GM23338 (cell line): ENCODE data around the gene NDST3. TPM values are rescaled to one million over a fixed set of nuclear protein-coding genes. Genes with fewer than 3 reads are reported as not detected.

Source experiments
- ATAC-seq: fragments of 200-7000 bp; cut with Tn5 transposase; 3 replicates; pipeline ENCODE4 v1.9.1; 2020
- DNase-seq: peaks from one replicate; pipeline ENCODE4 v3.0.0-alpha.2; 2015; ENCODE audit warnings: low spot score
- H2AFZ ChIP-seq: fragments of 200-600 bp; sonication (generic); 2 replicates; pipeline ENCODE4 v1.8.0; 2016; ENCODE audit warnings: antibody characterized with exemption, mild to moderate bottlenecking, moderate library complexity
- H3F3A ChIP-seq: fragments of 200-600 bp; sonication (generic); replicated peaks from 2 replicates; pipeline ENCODE4 v1.8.0; 2017; ENCODE audit warnings: antibody characterized with exemption, mixed run types, low read depth
- H3K27ac ChIP-seq: fragments of 200-600 bp; sonication (generic); 2 replicates; pipeline ENCODE4 v1.6.1; 2016; ENCODE audit warnings: low read depth
- H3K27me3 ChIP-seq: fragments of 200-600 bp; sonication (generic); 2 replicates; pipeline ENCODE4 v1.8.0; 2016; ENCODE audit warnings: mild to moderate bottlenecking, mixed run types, moderate library complexity; ENCODE audit not compliant: insufficient read depth
- H3K36me3 ChIP-seq: fragments of 200-600 bp; sonication (generic); 2 replicates; pipeline ENCODE4 v1.8.0; 2016; ENCODE audit warnings: mild to moderate bottlenecking; ENCODE audit not compliant: insufficient read depth
- H3K4me1 ChIP-seq: fragments of 200-600 bp; sonication (generic); 2 replicates; pipeline ENCODE4 v1.8.0; 2016; ENCODE audit warnings: mild to moderate bottlenecking, moderate library complexity; ENCODE audit not compliant: insufficient read depth
- H3K4me2 ChIP-seq: fragments of 200-600 bp; sonication (generic); 2 replicates; pipeline ENCODE4 v1.7.1; 2017; ENCODE audit warnings: mixed run types
- H3K4me3 ChIP-seq: fragments of 200-600 bp; sonication (generic); 2 replicates; pipeline ENCODE4 v1.6.1; 2016; ENCODE audit warnings: mixed run types
- H3K79me2 ChIP-seq: fragments of 200-600 bp; sonication (generic); replicated peaks from 2 replicates; pipeline ENCODE4 v1.8.0; 2017; ENCODE audit warnings: mild to moderate bottlenecking; ENCODE audit not compliant: insufficient read depth
- H3K9me2 ChIP-seq: fragments of 200-600 bp; sonication (generic); 2 replicates; pipeline ENCODE4 v1.8.0; 2017; ENCODE audit not compliant: insufficient read depth
- H4K20me1 ChIP-seq: fragments of 200-600 bp; sonication (generic); replicated peaks from 2 replicates; pipeline ENCODE4 v1.8.0; 2017; ENCODE audit warnings: mild to moderate bottlenecking; ENCODE audit not compliant: insufficient read depth
- H3K27ac Mint-ChIP-seq: 2 replicates; pipeline ENCODE4 v1.8.0; 2020; ENCODE audit warnings: inconsistent platforms, mild to moderate bottlenecking, moderate library complexity, mixed read lengths
- H3K27me3 Mint-ChIP-seq: 3 replicates; pipeline ENCODE4 v1.8.0; 2022; ENCODE audit warnings: low read depth, mild to moderate bottlenecking, moderate library complexity, mixed read lengths, inconsistent platforms; ENCODE audit not compliant: insufficient read depth, poor library complexity
- H3K36me3 Mint-ChIP-seq: 3 replicates; pipeline ENCODE4 v1.8.0; 2021; ENCODE audit warnings: low read depth, mild to moderate bottlenecking, inconsistent platforms, moderate library complexity, mixed read lengths
- H3K4me1 Mint-ChIP-seq: 3 replicates; pipeline ENCODE4 v1.8.0; 2020; ENCODE audit warnings: mild to moderate bottlenecking, inconsistent platforms, mixed read lengths
- H3K4me3 Mint-ChIP-seq: 3 replicates; pipeline ENCODE4 v1.8.0; 2021; ENCODE audit warnings: moderate library complexity, mild to moderate bottlenecking, inconsistent platforms, mixed read lengths
- H3K9me3 Mint-ChIP-seq: 3 replicates; pipeline ENCODE4 v1.8.0; 2020; ENCODE audit warnings: moderate library complexity, mild to moderate bottlenecking, inconsistent platforms, mixed read lengths
- CREB1 ChIP-seq: fragments of 250-450 bp; sonication (Bioruptor Pico); IDR thresholded peaks from 2 replicates; pipeline ENCODE4 v1.5.0; 2020; ENCODE audit warnings: low read depth, mild to moderate bottlenecking, moderate library complexity
- CTCF ChIP-seq, 2 experiments: fragments of 200-600 bp in 1 of 2; sonication (generic) in 1 of 2; conservative IDR thresholded peaks; 2 replicates each; pipeline versions ENCODE4 v1.5.1 to v1.6.1; 2016 to 2017; ENCODE audit warnings: antibody characterized with exemption in 2 of 2, low read depth in 2 of 2, mild to moderate bottlenecking in 2 of 2, moderate library complexity in 1 of 2
- EZH2 ChIP-seq: fragments of 200-600 bp; sonication (generic); IDR thresholded peaks from one replicate; pipeline ENCODE4 v1.8.0; 2017; ENCODE audit warnings: antibody characterized with exemption, mild to moderate bottlenecking, low read depth; ENCODE audit not compliant: unreplicated experiment
- JUNB ChIP-seq: IDR thresholded peaks from one replicate; pipeline ENCODE4 v1.6.1; 2016; ENCODE audit warnings: antibody characterized with exemption; ENCODE audit not compliant: unreplicated experiment
- POLR2AphosphoS5 ChIP-seq: IDR thresholded peaks from 2 replicates; pipeline ENCODE4 v1.6.1; 2016; ENCODE audit warnings: antibody characterized with exemption, low read depth
- STAT1 ChIP-seq: IDR thresholded peaks from one replicate; pipeline ENCODE4 v1.6.1; 2016; ENCODE audit warnings: antibody characterized with exemption; ENCODE audit not compliant: unreplicated experiment
- ZNF331 ChIP-seq: fragments of 250-450 bp; sonication (Bioruptor Pico); IDR thresholded peaks from 2 replicates; pipeline ENCODE4 v1.5.0; 2020; ENCODE audit warnings: low read depth, mild to moderate bottlenecking, moderate library complexity
- ZNF462 ChIP-seq: fragments of 250-450 bp; sonication (Bioruptor Pico); IDR thresholded peaks from 2 replicates; pipeline ENCODE4 v1.5.0; 2020; ENCODE audit warnings: mild to moderate bottlenecking, moderate library complexity
- polyA plus RNA-seq: library from polyadenylated mRNA; unstranded; fragments of >200 nt; fragmentation: Nextera tagmentation; extraction: Ambion mirVana; gene quantifications from 2 replicates; pipeline ENCODE4 v1.2.1, GENCODE V29; 2016
- total RNA-seq: library from RNA; depleted of rRNA; stranded (reverse); fragments of >200 nt; shearing (Covaris generic); gene quantifications from 2 replicates; pipeline ENCODE4 v1.2.3, GENCODE V29; 2014
- TF ChIP-seq, protein P1 (sequence below): IDR thresholded peaks from one replicate; pipeline ENCODE4 v1.6.1; 2018; ENCODE audit warnings: antibody characterized with exemption; ENCODE audit not compliant: unreplicated experiment

NDST3 gene
- total and polyA plus RNA-seq, 2 experiments from 2014 or later: 0.19 to 0.56 TPM

DNA sequence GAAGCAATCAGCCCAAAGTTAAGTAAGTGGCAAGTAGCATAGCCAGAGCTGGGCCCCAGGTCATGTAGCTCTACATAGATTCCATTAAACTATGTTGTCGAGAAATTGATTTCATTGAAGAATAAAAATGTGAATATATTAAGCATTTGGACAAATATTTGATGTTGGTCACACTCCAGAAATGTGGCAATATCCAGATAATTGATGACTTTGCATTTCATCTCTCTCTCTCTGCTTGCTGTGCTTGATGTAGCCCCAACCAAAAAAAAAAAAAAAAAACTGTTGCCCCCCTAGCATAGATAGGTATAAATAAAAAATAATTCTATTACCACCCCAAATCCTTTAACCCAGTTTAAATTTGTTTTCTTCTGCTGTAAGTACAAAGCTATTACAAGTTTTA is 7.5 kb upstream of the NDST3 start:
- TF ChIP-seq ZNF331 (no peak), CTCF (conservative IDR thresholded peaks at IDR 0.05; ENCODE audit: low read depth in 2 of 2) (no peak), CREB1 (CRISPR knock-in tag) (no peak), JUNB (no peak), STAT1 (no peak), ZNF462 (CRISPR knock-in tag) (no peak), POLR2AphosphoS5 (no peak), EZH2 (no peak)
- TF ChIP-seq, protein P1, sequence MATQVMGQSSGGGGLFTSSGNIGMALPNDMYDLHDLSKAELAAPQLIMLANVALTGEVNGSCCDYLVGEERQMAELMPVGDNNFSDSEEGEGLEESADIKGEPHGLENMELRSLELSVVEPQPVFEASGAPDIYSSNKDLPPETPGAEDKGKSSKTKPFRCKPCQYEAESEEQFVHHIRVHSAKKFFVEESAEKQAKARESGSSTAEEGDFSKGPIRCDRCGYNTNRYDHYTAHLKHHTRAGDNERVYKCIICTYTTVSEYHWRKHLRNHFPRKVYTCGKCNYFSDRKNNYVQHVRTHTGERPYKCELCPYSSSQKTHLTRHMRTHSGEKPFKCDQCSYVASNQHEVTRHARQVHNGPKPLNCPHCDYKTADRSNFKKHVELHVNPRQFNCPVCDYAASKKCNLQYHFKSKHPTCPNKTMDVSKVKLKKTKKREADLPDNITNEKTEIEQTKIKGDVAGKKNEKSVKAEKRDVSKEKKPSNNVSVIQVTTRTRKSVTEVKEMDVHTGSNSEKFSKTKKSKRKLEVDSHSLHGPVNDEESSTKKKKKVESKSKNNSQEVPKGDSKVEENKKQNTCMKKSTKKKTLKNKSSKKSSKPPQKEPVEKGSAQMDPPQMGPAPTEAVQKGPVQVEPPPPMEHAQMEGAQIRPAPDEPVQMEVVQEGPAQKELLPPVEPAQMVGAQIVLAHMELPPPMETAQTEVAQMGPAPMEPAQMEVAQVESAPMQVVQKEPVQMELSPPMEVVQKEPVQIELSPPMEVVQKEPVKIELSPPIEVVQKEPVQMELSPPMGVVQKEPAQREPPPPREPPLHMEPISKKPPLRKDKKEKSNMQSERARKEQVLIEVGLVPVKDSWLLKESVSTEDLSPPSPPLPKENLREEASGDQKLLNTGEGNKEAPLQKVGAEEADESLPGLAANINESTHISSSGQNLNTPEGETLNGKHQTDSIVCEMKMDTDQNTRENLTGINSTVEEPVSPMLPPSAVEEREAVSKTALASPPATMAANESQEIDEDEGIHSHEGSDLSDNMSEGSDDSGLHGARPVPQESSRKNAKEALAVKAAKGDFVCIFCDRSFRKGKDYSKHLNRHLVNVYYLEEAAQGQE: no peak
- Histone ChIP-seq H3K4me3 (no peak overlapping the region), H3K27ac (no peak overlapping the region), H3K27me3 (no peaks in the 10 kb centered on the region), H2AFZ (no peak overlapping the region), H3F3A (no peaks in the 10 kb centered on the region), H4K20me1 (no peaks in the 10 kb centered on the region), H3K9me2 (no peaks in the 10 kb centered on the region), H3K36me3 (no peaks in the 10 kb centered on the region), H3K4me1 (no peaks in the 10 kb centered on the region), H3K79me2 (no peaks in the 10 kb centered on the region), H3K4me2 (no peak overlapping the region)
- DNase-seq: no peak
- no peaks in the 10 kb centered on the region for H3K9me3 Mint-ChIP-seq
- no peak overlapping the region for H3K4me3 Mint-ChIP-seq
- no peaks in the 10 kb centered on the region for H3K36me3 Mint-ChIP-seq
- H3K27me3 Mint-ChIP-seq: peaks cover 2% of the 10 kb centered on the region
- ATAC-seq: no peak
- no peak overlapping the region; the same call in 1 of the 2 replicates for H3K27ac Mint-ChIP-seq
- H3K4me1 Mint-ChIP-seq: no peaks in the 10 kb centered on the region
